AG10803 (cell line): Measurements from ENCODE around the gene EI24.

Experiments
- DNase-seq: peaks from one replicate; pipeline ENCODE4 v3.0.0; 2010; ENCODE audit warnings: low read depth
- H3K4me3 ChIP-seq: 2 replicates; pipeline ENCODE4 v1.5.1; 2011; ENCODE audit warnings: mild to moderate bottlenecking, low read length, control low read depth
- CTCF ChIP-seq: conservative IDR thresholded peaks from 2 replicates; pipeline ENCODE4 v1.5.1; 2011; ENCODE audit warnings: mild to moderate bottlenecking, low read length, control low read depth, inconsistent platforms

Gene EI24

DNA sequence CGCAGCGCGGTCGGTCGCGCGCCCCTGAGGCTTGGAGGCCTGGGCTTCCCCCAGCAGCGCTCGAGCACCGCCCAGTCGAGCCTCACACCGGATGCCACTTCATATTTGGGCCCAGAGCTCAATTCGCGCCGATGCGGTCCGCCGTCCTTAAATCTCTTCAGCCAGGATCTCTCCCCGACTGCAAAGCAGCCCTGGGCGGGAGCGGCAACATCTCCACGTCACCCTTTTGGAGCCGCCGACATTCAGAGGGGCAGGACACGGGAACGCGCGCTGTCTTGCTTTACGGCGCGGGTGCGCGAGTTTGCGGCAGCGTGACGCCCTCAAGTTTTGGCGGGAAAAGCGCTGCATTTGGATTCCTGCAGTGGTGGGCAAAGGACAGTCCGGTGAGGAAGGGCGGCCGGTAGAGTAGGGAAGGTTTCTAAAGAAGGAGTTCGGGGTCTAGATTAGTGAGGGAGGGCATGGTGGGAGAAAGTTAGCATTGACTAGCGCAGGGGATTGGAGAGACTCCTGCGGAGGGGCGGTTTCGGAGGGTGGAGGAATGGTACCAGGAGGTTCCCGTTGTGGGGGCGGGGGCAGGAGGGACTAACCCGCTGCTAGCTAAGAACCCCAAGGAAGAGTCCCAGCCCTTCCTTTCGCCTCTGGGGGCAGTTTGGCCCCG is 56.5 kb downstream of the EI24 start:
- H3K4me3 ChIP-seq: peak overlapping the region; percentile 86
- TF ChIP-seq CTCF: no peak
- DNase-seq: peak; percentile 85

- DNase-seq: peak; percentile 82
- peak; percentile 39 for TF ChIP-seq CTCF
- H3K4me3 ChIP-seq: peak overlapping the region; percentile 86
These were observed 57.1 kb downstream of the EI24 start for GRCh38 chr11:125626288-125626950.

- no peak for DNase-seq
- peak overlapping the region; percentile 86 for H3K4me3 ChIP-seq
- no peak for TF ChIP-seq CTCF
These were observed 58.1 kb downstream of the EI24 start for GRCh38 chr11:125627236-125627910.
